Hindlimb muscle (tissue), 1 donor: ENCODE measurements around the gene GALNTL6. TPM values are rescaled to one million over a fixed set of nuclear protein-coding genes. Genes with fewer than 3 reads are reported as not detected.
"Not testable (repeated sequence)": the region's sequence is repeated elsewhere in the genome, so short reads cannot be mapped to it uniquely, and the experiment has no call there.

Experiments
- DNase-seq: peaks from one replicate; pipeline ENCODE4 v3.0.0-alpha.2; 2013
- polyA plus RNA-seq: library from polyadenylated mRNA; unstranded; fragments of 120-200 nt; gene quantifications from one replicate; pipeline ENCODE4 v1.2.1, GENCODE V29; 2013; ENCODE audit not compliant: insufficient read length

Gene GALNTL6
- polyA plus RNA-seq, 1 donor, result 2.9 TPM

DNA sequence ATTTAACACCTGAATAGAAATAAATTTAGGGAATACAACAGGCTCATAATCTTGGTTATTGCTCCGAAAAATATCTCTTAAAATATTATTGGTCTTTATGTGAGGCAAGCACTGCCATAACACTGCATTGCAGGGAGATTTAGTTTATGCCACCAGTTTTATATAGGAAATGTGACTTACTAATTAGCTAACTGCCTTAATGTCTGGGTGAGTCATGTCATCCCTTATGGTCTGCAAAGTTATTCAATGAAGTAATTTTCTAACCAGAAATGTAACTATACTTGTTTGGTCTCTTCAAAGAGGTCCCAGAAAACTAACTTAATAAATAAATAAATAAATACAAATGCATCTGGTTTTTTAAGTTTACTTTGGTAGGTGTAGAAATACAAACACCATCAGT, 597.2 kb downstream of the GALNTL6 start:
- DNase-seq, result no peak

GRCh38 chr4:172411149-172411548, 597.9 kb downstream of the GALNTL6 start:
- DNase-seq, result no peak

- no peak for DNase-seq
Observed at GRCh38 chr4:172412851-172413580, 599.8 kb downstream of the GALNTL6 start.

DNA sequence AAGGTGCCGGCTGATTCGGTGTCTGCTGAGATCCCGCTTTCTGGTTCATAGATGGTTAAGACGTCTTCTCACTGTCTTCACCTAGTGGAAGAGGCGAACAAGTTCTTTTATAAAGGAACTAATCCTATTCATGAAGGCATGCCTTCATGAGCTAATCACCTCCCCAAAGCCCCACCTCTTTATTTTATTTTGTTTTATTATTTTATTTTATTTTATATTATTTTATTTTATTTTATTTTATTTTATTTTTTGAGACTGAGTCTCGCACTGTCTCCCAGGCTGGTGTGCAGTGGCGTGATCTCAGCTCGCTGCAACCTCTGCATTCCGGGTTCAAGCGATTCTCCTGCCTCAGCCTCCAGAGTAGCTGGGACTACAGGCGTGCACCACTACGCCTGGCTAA, 615.8 kb downstream of the GALNTL6 start:
- DNase-seq, result not testable (repeated sequence)

DNA sequence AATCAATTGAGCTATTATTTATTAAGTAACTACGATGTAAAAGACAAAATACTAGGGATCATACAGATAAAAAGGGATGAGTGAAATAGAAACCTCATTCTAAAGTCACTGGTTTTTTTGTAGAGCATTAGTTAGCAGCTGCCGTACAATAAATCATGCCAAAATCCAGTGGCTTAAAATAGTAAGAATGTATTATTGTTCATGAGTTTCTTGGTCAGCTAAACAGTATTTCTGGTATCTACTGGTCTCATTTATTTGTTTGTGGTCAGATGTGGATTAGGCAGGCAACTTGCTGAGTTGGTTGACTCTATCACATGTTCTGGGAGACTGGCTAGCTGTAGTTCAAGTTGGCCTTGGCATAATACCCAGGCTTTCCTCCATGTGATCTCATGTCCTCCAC, 667.3 kb downstream of the GALNTL6 start:
- DNase-seq, result no peak

- no peak for DNase-seq
Observed at GRCh38 chr4:172481802-172482508, 668.8 kb downstream of the GALNTL6 start.

DNA sequence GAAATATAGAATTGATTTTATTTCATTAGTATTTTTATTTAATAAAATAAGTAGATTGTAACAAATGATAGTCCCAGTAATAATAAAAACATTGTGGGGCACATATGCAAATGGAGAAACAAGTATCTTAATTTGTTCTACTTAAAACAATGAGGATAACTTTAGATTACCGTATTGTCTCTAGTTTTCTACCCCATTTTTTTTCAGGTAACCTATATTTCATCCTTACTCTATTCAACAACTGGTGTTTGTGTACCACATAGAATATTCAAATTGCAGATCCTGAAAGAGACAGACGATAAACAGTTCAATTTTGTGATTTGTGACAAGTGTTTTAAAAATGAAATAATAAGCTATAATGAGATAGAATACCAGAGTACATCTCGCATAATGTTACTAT, 671.8 kb downstream of the GALNTL6 start:
- DNase-seq, result no peak

DNA sequence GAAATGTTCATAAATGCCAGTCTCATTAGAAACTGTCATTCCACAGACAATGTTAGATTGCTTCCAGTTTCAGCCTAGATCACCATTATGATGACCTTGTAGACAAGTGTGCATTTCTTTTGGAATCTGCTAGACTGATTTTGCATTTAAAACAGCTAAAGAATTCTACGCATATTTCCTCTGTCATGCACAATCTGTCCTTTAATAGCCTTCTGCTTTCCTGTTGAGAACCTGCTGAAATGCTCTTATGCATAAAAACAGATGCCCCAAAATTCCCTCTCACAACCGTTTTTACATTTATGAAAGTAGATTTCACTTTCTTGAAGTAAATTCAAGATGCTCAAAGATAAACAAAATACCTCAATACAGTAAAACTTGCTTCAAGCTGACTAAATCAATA, 673.3 kb downstream of the GALNTL6 start:
- no peak for DNase-seq

DNA sequence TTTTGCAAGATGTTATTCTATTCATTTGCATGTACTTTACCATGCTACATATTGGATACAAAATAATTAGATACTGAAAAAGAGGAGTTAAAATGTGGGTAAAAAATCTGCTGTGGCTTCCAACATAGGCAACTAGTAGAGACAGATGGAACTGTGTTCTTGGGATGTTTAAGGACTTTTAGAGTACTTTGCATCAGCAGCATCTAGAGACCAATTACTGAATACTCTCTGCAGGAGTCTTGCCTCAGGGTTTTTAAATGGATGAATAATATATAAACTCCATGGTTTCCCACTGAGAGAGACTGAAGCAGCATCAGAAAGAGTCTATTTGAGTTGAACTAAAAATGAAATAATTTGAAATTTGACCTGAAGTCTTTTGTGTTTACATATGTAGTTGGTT, 676.7 kb downstream of the GALNTL6 start:
- no peak for DNase-seq

DNA sequence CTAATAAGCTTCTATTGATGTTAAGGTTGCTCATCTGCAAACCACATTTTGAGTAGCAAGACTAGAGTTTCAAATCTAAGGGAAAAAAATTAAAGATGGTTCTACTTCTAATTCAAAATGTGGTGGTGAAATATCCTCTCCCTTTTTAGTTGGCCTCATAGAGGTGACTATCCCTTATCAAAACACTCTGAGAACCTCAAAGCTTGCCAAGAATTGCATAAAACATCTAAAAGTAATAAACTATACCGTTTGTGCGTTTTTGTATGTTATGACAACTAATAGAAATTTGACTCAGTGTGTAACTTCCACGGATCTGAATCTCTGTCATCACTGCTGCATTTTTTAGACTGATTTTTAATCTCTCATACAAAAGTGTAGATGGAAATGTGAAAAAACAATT, 682.6 kb downstream of the GALNTL6 start:
- no peak for DNase-seq

- no peak for DNase-seq
Observed at GRCh38 chr4:172497321-172497720, 684.1 kb downstream of the GALNTL6 start.

DNA sequence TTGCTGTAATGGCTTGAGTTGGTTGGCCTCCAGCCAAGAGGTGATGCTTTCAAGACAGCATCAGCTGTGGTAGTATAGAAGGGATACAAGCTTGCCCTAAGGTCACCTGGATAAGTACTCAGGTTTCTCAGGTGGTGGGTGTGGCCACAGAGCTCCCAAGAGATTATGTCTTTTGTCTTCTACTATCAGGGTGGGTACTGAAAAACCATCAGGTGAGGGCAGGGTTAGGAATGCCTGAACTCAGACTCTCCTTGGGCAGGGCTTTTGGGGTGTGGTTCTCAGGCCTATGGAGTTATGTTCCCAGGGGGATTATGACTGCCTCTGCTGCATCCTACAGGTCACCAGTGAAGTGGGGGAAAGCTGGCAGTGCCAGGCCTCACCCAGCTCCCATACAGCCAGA, 700.8 kb downstream of the GALNTL6 start:
- no peak for DNase-seq

GRCh38 chr4:172514801-172515200, 701.6 kb downstream of the GALNTL6 start:
- DNase-seq, result no peak

- no peak for DNase-seq
Observed at GRCh38 chr4:172515266-172515879, 702.2 kb downstream of the GALNTL6 start.

DNA sequence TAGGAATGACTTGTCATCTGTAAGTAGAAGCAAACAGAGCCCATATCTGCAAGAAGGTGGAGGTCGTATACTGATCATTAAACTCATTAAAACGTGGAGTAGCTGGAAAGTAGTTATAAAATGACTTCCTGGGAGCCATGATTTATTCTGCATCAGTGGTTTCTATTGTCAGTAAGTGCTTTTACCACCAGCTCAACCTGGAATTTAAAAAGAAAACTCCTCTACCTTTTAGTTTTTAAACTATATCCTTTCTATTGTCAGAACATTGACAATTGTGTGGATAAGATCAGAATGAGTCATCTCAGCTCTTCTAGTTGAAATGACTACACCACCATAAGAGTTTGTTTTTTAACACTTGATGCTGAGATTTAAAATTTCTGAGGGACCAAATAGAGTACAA, 704.2 kb downstream of the GALNTL6 start:
- no peak for DNase-seq

DNA sequence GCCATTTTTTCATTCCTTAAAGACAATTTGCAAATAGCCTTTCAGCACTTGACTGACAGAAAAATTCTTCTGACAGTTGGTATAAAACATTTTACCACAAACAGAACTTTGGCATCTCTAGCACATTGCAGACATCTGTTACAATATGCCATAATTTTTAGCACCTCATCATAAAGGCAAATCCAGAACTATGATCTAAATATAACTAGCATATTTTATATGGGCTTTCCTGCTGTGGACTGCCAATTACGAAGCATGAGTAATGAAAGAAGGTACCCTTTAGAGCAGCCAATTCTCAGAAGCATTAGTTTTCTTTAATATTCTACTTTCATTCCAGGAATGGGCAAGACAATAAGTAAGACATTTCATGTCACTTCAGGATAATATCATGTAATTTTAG, 708.0 kb downstream of the GALNTL6 start:
- no peak for DNase-seq

DNA sequence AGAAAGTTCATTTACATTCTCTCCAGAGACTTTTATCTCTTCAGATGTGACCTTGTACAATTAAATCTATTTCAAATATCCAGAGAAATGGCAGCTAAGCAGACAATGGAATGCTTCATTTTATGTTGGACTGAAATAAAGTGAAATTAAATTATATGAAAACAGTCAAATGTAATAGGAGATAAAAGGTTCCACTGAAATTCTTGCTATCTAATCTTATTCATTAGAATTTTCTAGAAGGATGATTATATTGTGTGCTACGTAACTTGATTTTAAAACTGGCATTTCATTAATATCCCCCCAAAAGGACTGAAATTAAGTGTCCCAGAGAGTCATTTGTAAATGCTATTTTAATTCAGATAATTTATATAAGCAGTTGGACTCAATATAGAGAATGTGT, 708.5 kb downstream of the GALNTL6 start:
- no peak for DNase-seq

- DNase-seq, result no peak
Observed at GRCh38 chr4:172543249-172543648, 730.0 kb downstream of the GALNTL6 start.

GRCh38 chr4:172546782-172547181, 733.6 kb downstream of the GALNTL6 start:
- DNase-seq, result no peak

DNA sequence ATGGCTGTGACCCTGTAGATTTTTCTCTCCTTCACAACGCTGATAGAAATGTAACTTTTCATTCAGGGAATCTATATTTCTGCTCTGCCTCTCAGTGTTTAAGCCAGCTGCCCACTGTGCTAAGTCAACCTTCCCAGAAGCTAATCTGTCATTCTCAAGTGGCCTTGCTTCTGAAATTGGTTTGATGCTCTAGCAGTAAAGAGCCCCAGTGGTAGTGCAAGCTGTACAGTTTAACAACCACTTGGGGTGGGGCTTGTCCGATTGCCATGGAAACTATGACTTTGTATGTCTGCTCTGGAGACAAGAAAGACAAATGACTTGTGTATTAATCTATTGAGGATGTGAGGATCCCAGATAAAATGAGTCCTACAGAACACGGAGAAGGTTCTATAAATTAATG, 734.5 kb downstream of the GALNTL6 start:
- no peak for DNase-seq

DNA sequence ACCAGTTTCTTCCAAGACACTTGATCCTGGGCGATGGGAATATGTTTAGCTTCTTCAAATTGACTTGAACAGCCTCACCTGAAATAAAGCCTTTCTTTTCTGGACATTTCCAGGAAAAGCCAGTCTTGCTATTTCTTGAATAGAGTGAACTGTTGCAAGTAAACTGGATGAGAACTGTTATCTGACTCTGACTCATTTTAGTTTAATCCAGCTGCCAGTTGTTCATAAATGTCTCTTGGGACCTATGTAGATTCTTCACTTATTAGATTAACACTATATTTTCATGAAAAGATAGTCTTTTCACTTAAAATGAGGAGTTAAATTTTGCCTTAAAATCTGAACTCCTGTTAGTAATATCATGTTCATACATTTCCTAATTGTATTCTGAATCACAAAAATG, 740.0 kb downstream of the GALNTL6 start:
- DNase-seq, result no peak

- DNase-seq, result no peak
Observed at GRCh38 chr4:172554588-172554987, 741.4 kb downstream of the GALNTL6 start.

DNA sequence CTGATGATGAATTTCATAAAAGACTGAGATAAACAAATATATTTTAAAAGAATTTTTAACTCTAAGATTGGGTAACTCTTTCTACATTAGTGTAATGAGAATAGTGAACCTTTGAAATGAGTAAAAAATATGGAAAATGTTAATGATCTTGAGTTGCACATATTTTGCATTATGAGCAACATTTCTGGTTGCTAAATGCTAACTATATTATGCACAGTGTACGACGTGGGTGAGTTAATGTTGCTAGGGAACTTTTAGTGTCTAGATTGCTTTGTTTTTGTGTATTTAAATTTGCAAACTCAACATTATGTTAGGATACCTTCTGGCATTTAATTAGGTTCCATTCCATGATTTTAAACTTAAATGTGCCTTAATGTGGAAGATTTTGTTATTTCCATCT, 742.5 kb downstream of the GALNTL6 start:
- DNase-seq, result no peak

DNA sequence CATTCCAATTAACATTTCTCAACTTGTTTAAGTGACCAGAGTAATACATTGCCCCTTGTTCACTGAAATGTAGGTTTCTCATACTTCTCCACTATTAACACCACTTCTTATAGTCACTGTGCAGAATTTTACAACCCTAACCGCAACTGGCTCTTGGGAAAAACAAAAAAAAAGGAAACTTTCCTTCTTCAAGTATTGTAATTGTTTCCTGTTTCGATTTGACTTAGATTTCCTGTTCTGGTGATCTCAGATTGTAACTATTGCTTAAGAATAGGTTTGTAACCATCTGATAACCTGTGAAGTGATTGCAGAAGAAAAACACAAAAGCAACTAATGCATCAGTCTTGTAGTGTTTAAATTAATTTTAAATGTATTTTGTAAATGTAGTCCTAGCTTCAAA, 760.7 kb downstream of the GALNTL6 start:
- no peak for DNase-seq
